Tibial artery (tissue), 4 donors: ENCODE data around the gene MCTP1.

ENCODE experiments used
- DNase-seq, 2 donors: peaks; one replicate each; pipeline ENCODE4 v3.0.0-alpha.2; 2019
- H3K27ac ChIP-seq, 2 donors: fragments of 200-600 bp; sonication (generic) in 1 of 2; 1 replicate in 1 of 2; 2 replicates in 1 of 2; pipeline ENCODE4 v1.5.1; 2018 to 2019; ENCODE audit warnings: mild to moderate bottlenecking in 1 of 2
- H3K27me3 ChIP-seq, 2 donors: fragments of 200-600 bp; sonication (generic) in 1 of 2; one replicate each; pipeline versions ENCODE4 v1.5.1 to v1.6.0; 2016 to 2019
- H3K36me3 ChIP-seq, 3 donors: fragments of 200-600 bp; sonication (generic) in 2 of 3; one replicate each; pipeline ENCODE4 v1.5.1; 2016 to 2019; ENCODE audit warnings: mild to moderate bottlenecking in 2 of 3
- H3K4me1 ChIP-seq, 4 donors: fragments of 200-600 bp; sonication (generic) in 2 of 4; 1 replicate in 3 of 4; 2 replicates in 1 of 4; pipeline ENCODE4 v1.5.1; 2016 to 2019
- H3K4me3 ChIP-seq, 2 donors: fragments of 200-600 bp; sonication (generic) in 1 of 2; 1 replicate in 1 of 2; 2 replicates in 1 of 2; pipeline ENCODE4 v1.5.1; 2018 to 2019; ENCODE audit warnings: mild to moderate bottlenecking in 2 of 2
- H3K9me3 ChIP-seq, 3 donors: fragments of 200-600 bp; sonication (generic) in 1 of 3; one replicate each; pipeline ENCODE4 v1.5.1; 2016 to 2019
- intact Hi-C: fragments of 100-400 bp; cut with DNase I; formaldehyde crosslinking; loops from one replicate; pipeline ENCODE4 v1.15.0; 2023; ENCODE audit warnings: low total_unique reads
- TF ChIP-seq, protein P1 (sequence below), 2 experiments: fragments of 200-600 bp in 1 of 2; fragments of 450-650 bp in 1 of 2; IDR thresholded peaks; one replicate each; pipeline ENCODE4 v1.5.1; 2017 to 2019; ENCODE audit warnings: antibody characterized with exemption in 2 of 2, mild to moderate bottlenecking in 1 of 2, moderate library complexity in 1 of 2

MCTP1 gene

DNA sequence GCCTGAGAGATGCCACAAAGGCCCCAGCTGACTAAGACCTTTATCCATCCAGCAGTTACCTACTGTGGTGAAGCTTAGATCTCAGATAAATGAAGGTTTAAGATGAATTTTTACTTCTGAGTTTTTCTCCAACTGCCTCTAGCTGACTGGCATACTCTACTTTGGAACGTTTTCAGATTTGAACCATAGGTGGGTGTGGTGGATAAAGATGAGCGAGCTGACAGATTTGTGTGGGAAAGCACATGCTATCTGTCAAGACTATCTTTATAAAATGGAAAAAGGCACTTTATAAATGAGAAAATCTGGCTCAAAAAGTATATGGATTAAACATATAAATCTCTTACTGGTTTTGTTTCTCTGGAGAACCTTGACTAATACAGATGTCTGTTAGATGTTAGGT is 160.8 kb downstream of the MCTP1 start:
- no peaks in the 10 kb centered on the region for H3K36me3 ChIP-seq

DNA sequence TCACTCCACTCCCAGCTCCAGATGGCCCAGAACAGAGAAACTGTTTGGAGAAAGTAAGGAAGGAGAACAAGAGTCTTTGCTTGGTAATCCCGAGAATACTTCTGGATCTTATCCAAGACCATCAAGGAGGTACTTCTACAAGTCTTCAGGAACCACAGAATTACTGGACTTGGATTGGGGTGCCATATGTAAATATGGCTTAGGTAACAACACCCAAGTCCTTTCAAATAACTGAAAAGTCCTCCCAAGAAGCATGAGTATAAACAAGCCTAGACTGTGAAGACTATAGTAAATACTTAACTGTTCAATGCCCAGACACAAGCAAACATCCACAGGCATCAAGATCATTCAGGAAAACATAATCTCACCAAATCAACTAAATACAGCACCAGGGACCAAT is 170.0 kb downstream of the MCTP1 start:
- intact Hi-C loops: no loop called here
- H3K36me3 ChIP-seq: no peaks in the 10 kb centered on the region
- H3K9me3 ChIP-seq: peaks cover 0 to 6% (median 0%) of the 10 kb centered on the region in 3 donors
- H3K4me3 ChIP-seq: no peak overlapping the region
- no peak for DNase-seq
- H3K27ac ChIP-seq: no peak overlapping the region
- no peaks in the 10 kb centered on the region for H3K27me3 ChIP-seq
- no peaks in the 10 kb centered on the region for H3K4me1 ChIP-seq
- TF ChIP-seq, protein P1, sequence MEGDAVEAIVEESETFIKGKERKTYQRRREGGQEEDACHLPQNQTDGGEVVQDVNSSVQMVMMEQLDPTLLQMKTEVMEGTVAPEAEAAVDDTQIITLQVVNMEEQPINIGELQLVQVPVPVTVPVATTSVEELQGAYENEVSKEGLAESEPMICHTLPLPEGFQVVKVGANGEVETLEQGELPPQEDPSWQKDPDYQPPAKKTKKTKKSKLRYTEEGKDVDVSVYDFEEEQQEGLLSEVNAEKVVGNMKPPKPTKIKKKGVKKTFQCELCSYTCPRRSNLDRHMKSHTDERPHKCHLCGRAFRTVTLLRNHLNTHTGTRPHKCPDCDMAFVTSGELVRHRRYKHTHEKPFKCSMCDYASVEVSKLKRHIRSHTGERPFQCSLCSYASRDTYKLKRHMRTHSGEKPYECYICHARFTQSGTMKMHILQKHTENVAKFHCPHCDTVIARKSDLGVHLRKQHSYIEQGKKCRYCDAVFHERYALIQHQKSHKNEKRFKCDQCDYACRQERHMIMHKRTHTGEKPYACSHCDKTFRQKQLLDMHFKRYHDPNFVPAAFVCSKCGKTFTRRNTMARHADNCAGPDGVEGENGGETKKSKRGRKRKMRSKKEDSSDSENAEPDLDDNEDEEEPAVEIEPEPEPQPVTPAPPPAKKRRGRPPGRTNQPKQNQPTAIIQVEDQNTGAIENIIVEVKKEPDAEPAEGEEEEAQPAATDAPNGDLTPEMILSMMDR (IDR thresholded peaks at IDR 0.05): no peak

More for the DNA sequence above, 160.8 kb downstream of the MCTP1 start:
- Histone ChIP-seq H3K4me3 (no peak overlapping the region), H3K9me3 (no peaks in the 10 kb centered on the region), H3K27ac (no peak overlapping the region), H3K4me1 (no peaks in the 10 kb centered on the region), H3K27me3 (no peaks in the 10 kb centered on the region)
- DNase-seq: no peak
- intact Hi-C loops: no loop called here
- TF ChIP-seq, protein P1 (IDR thresholded peaks at IDR 0.05): no peak

DNA sequence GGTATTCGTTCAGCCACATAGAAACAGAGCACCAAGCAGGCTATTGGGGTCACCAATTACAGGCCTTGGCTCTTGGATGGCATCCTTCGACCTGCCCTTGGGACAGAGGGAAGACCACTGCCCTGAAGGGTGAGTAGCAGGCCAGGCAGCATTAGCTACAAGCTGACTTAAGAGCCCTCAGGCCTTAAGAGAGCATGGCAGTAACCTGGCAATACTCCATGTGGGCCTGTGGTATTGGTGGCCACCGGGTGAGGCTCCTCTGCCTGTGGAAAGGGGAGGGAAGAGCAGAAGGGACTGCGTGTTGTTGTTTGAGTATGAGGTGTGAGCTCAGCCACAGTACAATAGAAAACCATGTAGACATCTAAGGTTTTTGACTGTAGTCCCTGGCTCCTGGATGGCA is 170.6 kb downstream of the MCTP1 start:
- Histone ChIP-seq H3K4me3 (no peak overlapping the region), H3K27ac (no peak overlapping the region), H3K36me3 (no peaks in the 10 kb centered on the region), H3K9me3 (peaks cover 0 to 6% (median 0%) of the 10 kb centered on the region in 3 donors), H3K4me1 (no peaks in the 10 kb centered on the region), H3K27me3 (no peaks in the 10 kb centered on the region)
- TF ChIP-seq, protein P1 (IDR thresholded peaks at IDR 0.05): no peak
- intact Hi-C loops: no loop called here
- DNase-seq: no peak

- intact Hi-C loops: no loop called here
- Histone ChIP-seq H3K4me1 (no peaks in the 10 kb centered on the region), H3K27me3 (no peaks in the 10 kb centered on the region), H3K4me3 (no peak overlapping the region), H3K9me3 (peaks cover 0 to 6% (median 0%) of the 10 kb centered on the region in 3 donors), H3K36me3 (no peaks in the 10 kb centered on the region), H3K27ac (no peak overlapping the region)
- DNase-seq: no peak
- TF ChIP-seq, protein P1 (IDR thresholded peaks at IDR 0.05): no peak
Measured at GRCh38 chr5:95113489-95113888, 171.4 kb downstream of the MCTP1 start.

DNA sequence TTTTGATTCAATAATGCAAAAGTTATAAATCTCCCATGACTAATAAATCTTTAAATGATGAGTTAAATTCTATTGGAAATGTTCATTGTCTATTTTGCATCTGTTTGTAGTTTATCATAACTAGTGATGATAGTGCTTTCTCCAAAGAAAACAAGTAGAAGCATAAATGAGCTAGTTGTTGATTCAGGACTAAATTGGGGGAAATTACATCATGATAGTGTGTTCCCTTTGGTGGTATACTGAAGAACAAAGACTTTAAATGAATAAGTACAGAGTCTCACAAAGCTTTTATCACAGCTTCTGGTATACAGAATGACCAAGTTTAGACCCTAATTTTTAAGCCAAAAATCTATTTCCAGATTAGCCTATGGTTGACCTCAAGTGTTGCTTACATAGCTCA is 173.8 kb downstream of the MCTP1 start:
- intact Hi-C loops: no loop called here
- no peak overlapping the region for H3K27ac ChIP-seq
- TF ChIP-seq, protein P1 (IDR thresholded peaks at IDR 0.05): no peak
- H3K9me3 ChIP-seq: peaks cover 0 to 6% (median 0%) of the 10 kb centered on the region in 3 donors
- H3K4me3 ChIP-seq: no peak overlapping the region
- H3K27me3 ChIP-seq: no peaks in the 10 kb centered on the region
- DNase-seq: no peak
- H3K36me3 ChIP-seq: no peaks in the 10 kb centered on the region
- H3K4me1 ChIP-seq: no peaks in the 10 kb centered on the region

DNA sequence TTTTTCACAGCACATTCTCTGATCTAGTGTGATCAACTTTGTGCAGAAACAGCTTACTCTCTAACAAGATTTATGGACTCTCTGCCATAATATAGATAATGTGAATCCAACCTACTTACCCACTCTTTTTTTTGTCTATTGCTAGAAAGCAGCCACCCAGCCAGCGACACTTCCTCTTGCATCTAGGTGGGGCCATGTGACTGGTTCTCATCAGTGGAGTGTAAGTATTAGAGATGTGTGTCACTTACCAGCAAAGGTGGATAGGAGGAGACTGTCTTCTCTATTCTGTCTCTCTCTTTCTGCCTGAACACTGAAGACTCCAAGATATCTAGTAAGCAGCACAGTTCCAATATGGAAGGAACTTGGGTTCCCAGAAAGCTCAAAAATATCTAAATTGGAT is 174.8 kb downstream of the MCTP1 start:
- H3K4me1 ChIP-seq: no peaks in the 10 kb centered on the region
- no peaks in the 10 kb centered on the region for H3K27me3 ChIP-seq
- TF ChIP-seq, protein P1 (IDR thresholded peaks at IDR 0.05): no peak
- intact Hi-C loops: no loop called here
- H3K4me3 ChIP-seq: no peak overlapping the region
- H3K27ac ChIP-seq: no peak overlapping the region
- no peaks in the 10 kb centered on the region for H3K36me3 ChIP-seq
- peaks cover 0 to 3% (median 0%) of the 10 kb centered on the region in 3 donors for H3K9me3 ChIP-seq
- DNase-seq: no peak
